Colonic mucosa (tissue), 4 donors: ENCODE data around the gene MATN4. TPM values are rescaled to one million over a fixed set of nuclear protein-coding genes. Genes with fewer than 3 reads are reported as not detected.
A peak's percentile ranks its signal among the peaks of the same experiment; 100 is the strongest.

ENCODE experiments used
- DNase-seq: peaks from one replicate; pipeline ENCODE4 v3.0.0-alpha.2; 2020
- H3K27ac ChIP-seq: fragments of 200-600 bp; one replicate; pipeline ENCODE4 v1.8.0; 2021
- H3K27me3 ChIP-seq: fragments of 200-600 bp; one replicate; pipeline ENCODE4 v1.8.0; 2021
- H3K36me3 ChIP-seq: fragments of 200-600 bp; one replicate; pipeline ENCODE4 v1.8.0; 2021
- H3K4me1 ChIP-seq: fragments of 200-600 bp; one replicate; pipeline ENCODE4 v1.8.0; 2021; ENCODE audit warnings: mild to moderate bottlenecking
- H3K4me3 ChIP-seq: fragments of 200-600 bp; one replicate; pipeline ENCODE4 v1.8.0; 2021
- H3K9ac ChIP-seq, 2 donors: one replicate each; pipeline ENCODE4 v1.7.0; 2013; ENCODE audit warnings: control low read depth in 2 of 2, low read depth in 2 of 2, low read length in 2 of 2
- H3K9me3 ChIP-seq: fragments of 200-600 bp; one replicate; pipeline ENCODE4 v1.8.0; 2021
- intact Hi-C: fragments of 100-400 bp; cut with DNase I; formaldehyde crosslinking; loops from one replicate; pipeline ENCODE4 v1.14.1; 2022
- total RNA-seq, 2 donors: library from RNA; stranded (reverse); fragmentation: NEBNext Ultra II Directional in 1 of 2; extraction: Animal tissue kit (Norgen Biotek cat#: 25700) in 1 of 2; gene quantifications; one replicate each; pipeline ENCODE4 v1.2.1, GENCODE V29; 2021
- TF ChIP-seq, protein P1 (sequence below): fragments of 200-600 bp; IDR thresholded peaks from one replicate; pipeline ENCODE4 v1.8.0; 2022; ENCODE audit warnings: antibody characterized with exemption, mild to moderate bottlenecking
- donor health status: healthy.
- donor health status: DM: no; HTN: no; CAD: no.
- donor health status: DM: no; HTN: no; CAD: no.

Gene MATN4
- total RNA-seq, 2 donors from 2014 or later = 0.47 TPM; not detected in 1

DNA sequence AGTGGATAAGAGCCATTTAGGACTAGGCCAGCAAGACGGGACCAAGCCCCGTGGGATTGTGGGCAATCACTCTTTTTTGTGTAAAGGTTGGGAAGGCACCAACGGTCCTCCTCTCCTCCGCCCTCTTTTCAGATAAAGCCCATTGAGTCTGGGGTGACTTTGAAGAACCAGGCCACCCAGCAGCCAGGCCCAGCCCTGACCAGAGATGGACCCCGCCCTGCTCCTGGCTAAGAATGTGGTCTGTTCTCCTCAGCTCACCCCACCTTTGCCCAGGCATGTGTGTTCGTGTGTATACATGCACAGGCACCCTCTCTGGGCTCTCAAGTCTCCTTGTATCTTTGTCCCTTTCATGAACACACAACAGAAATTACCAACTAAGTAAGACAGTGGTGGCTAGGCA, 31.0 kb upstream of the MATN4 start:
- intact Hi-C loops = no loop called here
- no peak overlapping the region for H3K4me3 ChIP-seq
- H3K36me3 ChIP-seq = no peaks in the 10 kb centered on the region
- peak overlapping the region; percentile 72 for H3K27ac ChIP-seq
- TF ChIP-seq, protein P1, sequence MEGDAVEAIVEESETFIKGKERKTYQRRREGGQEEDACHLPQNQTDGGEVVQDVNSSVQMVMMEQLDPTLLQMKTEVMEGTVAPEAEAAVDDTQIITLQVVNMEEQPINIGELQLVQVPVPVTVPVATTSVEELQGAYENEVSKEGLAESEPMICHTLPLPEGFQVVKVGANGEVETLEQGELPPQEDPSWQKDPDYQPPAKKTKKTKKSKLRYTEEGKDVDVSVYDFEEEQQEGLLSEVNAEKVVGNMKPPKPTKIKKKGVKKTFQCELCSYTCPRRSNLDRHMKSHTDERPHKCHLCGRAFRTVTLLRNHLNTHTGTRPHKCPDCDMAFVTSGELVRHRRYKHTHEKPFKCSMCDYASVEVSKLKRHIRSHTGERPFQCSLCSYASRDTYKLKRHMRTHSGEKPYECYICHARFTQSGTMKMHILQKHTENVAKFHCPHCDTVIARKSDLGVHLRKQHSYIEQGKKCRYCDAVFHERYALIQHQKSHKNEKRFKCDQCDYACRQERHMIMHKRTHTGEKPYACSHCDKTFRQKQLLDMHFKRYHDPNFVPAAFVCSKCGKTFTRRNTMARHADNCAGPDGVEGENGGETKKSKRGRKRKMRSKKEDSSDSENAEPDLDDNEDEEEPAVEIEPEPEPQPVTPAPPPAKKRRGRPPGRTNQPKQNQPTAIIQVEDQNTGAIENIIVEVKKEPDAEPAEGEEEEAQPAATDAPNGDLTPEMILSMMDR = no peak
- H3K9ac ChIP-seq = peak overlapping the region in 1 of 2 donors; percentile 100
- no peaks in the 10 kb centered on the region for H3K27me3 ChIP-seq
- no peaks in the 10 kb centered on the region for H3K9me3 ChIP-seq
- H3K4me1 ChIP-seq = peaks cover 45% of the 10 kb centered on the region
- peak; percentile 65 for DNase-seq

DNA sequence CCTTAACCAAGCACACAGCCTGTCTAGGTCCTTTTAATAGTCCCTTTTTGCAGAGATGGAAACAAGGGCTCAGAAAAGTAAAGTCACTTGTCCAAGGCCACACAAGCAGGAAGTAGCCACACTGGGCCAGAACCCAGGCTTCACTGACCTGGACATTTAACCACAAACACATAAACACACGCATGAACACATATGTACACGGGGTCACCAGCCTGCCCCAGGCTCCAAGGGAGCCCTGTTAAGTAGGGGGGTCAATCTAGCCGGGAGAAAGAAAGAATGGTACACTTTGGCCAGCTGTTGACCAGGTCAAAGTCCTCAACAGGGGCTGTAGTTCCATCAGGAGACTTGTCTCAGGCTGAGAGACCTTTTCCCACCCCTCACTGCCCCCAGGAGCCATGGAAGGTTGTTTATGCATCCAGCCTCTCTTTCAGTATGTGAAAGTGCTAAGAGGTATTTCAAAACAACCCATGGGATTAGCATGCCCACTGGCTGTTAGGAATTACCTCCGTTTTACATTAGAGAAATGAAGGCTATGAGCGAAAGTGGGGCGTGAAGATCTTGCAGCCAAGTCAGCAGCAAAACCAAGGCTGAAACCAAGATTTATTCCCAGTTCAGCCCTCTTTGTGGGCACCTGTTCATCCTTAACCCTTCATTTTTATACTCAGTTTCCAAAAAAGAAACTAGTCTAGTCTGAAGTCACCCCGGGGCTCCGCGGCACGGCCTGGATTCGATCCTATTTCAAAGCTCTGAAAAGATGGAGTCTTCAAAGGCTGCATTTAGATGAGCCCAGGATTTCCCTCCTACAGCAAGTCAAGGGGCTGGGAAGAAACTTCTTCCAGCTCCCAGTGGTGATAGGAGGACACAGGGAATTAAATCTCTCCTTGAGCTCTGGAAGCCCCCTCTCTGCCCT, 30.3 kb upstream of the MATN4 start:
- Histone ChIP-seq H3K4me3 (no peak overlapping the region), H3K4me1 (peaks cover 45% of the 10 kb centered on the region), H3K27ac (peak overlapping the region; percentile 72), H3K36me3 (no peaks in the 10 kb centered on the region), H3K27me3 (no peaks in the 10 kb centered on the region), H3K9ac (peak overlapping the region; percentile 1 to 100), H3K9me3 (no peaks in the 10 kb centered on the region)
- TF ChIP-seq, protein P1 = no peak
- intact Hi-C loops = no loop called here
- DNase-seq = no peak

DNA sequence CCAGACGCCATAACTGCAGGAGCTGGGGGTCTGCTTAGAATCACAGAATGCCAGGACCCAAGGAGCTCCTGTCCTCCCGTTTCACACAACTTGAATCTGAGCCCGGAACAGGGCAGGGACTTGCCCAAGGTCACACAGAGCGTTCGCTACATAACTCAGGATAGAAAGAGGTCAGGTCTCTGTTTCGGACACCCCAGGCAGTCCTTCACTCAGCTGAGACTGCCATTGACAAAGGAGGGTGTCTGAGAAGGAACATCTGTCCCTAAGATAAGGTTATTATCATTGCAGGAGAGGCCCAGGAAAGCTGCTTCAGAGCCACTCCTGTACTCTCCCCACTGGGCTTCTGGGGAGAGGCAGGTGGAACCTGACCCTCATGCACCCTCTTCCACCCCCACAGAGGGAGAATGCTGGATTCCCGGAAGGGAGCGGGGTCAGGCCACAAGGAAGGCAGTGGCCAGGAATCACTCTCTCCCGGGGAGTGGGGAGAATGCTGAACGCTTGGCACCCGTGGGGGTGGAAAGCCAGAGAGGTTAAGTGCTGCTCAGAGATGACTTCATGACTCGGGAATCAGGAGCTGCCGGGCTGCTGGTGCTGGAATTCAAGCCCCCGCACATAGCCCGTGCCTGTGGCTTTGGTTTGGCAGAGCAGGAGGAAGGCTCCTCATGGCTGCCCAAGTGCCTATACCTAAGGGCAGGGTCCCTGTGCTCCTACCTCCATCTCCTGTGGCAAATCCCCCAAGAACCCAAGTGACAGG, 29.4 kb upstream of the MATN4 start:
- Histone ChIP-seq H3K4me1 (peaks cover 45% of the 10 kb centered on the region), H3K4me3 (no peak overlapping the region), H3K9ac (peak overlapping the region in 1 of 2 donors; percentile 100), H3K36me3 (peaks cover 3% of the 10 kb centered on the region), H3K9me3 (no peaks in the 10 kb centered on the region), H3K27me3 (no peaks in the 10 kb centered on the region), H3K27ac (peak overlapping the region; percentile 72)
- intact Hi-C loops = no loop called here
- TF ChIP-seq, protein P1 = no peak
- peak; percentile 54 for DNase-seq

DNA sequence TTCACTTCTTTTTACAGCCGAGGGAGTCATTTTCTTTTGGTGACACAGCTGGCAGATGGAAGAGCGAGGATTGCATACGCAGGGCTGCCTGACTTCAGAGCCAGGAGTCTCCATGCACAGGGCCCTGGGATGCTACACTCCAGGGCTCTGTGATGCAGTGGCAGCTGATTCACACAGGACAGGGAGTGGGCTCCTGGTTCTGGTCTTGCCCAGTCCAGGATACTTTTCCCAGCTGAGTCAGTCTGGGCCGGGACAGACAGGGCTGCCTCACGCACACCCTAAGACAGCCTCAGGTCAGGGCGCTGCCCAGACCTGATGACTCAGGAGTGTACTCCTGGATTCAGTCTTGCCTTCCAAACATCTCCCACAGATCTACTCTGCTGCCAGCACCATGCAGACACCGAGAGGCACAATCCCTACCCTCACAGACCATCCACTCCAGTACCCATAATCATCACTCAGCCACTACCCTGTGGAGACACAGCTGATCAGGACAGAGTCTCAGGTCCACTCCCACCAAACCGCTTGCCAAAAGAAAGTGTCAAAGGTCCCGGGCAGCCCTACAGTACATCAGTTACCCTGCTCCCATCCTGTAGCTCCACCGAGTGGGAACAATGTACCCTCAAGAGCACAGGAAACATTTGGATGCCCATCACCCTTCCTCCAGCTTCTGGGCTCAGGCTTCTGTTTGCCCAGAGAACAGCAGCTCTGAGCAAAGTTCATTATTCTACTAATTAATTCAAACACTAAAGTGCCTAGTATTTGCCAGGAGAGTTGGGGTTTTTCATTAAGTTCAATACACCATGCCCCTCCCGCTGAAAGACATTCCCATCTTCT, 28.6 kb upstream of the MATN4 start:
- H3K9ac ChIP-seq = peak overlapping the region in 1 of 2 donors; percentile 100
- H3K27ac ChIP-seq = peak overlapping the region; percentile 72
- DNase-seq = peak; percentile 71
- H3K4me3 ChIP-seq = no peak overlapping the region
- TF ChIP-seq, protein P1 = no peak
- H3K9me3 ChIP-seq = no peaks in the 10 kb centered on the region
- peaks cover 41% of the 10 kb centered on the region for H3K4me1 ChIP-seq
- intact Hi-C loops = no loop called here
- H3K27me3 ChIP-seq = no peaks in the 10 kb centered on the region
- peaks cover 7% of the 10 kb centered on the region for H3K36me3 ChIP-seq

DNA sequence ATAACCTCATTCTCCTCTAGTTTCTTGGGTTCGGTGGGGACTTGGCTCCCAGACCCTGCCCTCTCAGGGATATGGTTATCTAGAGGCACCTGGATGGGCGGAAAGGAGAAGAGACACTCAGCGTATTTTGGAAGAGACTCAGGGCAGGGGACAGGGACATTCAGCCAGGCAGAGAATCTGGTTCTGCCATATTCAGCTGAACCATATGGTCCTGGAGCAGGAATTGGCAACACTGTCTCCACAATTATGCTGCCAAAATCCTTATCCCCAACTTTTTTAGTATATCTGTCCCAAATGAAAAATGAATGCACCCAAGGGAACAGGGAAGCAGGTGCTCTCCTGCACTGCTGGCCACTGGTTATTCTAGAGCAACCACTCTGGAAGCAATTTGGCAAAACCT, 22.4 kb upstream of the MATN4 start:
- TF ChIP-seq, protein P1 = no peak
- no peak overlapping the region for H3K27ac ChIP-seq
- no peak overlapping the region for H3K4me3 ChIP-seq
- no peak overlapping the region for H3K9ac ChIP-seq
- H3K9me3 ChIP-seq = no peaks in the 10 kb centered on the region
- intact Hi-C loops = no loop called here
- no peaks in the 10 kb centered on the region for H3K27me3 ChIP-seq
- no peak for DNase-seq
- peaks cover 22% of the 10 kb centered on the region for H3K36me3 ChIP-seq
- H3K4me1 ChIP-seq = no peaks in the 10 kb centered on the region
